ENCODE measurements around the gene TOR4A.
A peak's percentile ranks its signal among the peaks of the same experiment; 100 is the strongest.

The TOR4A gene

DNA sequence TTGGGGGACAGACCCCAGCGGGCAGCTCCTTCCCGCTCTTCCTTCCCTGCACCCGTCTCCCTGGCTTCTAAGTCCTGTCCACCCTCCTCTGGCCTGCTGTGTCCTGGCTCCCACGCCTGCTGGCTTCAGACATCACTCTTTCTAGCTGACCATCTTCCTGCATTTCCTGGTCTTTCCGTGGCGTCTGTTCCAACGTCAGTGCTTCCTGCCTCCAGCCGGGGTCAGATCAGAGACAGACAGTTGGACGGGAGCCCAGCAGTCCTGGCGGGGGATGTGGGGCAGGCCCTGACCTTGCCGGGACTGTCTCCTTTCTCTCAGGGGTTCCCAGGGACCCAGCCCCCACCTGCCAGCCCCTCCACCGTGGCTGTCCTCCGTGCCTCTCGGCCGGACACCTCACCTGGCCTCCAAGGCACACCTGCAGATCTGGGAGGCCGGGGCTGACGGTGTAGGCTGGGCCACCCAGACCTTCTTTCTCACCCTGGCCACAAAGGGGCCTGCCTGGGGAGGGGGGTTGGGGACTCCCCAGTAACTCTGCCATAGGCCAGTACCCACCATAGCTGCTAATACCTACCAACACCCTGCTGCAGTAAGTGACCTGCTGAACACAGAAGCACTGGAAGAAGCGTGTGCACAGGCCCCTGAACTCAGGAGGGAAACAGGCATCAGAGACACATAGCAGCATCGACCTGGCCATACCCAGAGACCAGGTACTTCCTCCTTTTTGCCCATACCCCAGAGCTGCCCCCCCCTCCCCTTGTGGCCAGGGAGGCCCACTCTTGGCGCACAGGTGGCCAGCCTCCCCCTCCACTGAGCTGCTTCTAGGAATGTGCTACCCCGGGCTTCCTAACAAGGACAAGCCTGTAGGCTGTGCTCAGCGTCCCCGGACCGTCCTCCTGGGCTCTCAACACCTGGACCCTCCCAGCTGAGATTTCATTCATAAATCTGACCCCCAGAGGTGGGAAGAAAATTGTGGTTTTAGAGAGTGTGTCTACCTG is 19.4 kb downstream of the TOR4A start:
- DNase-seq: no peak

DNA sequence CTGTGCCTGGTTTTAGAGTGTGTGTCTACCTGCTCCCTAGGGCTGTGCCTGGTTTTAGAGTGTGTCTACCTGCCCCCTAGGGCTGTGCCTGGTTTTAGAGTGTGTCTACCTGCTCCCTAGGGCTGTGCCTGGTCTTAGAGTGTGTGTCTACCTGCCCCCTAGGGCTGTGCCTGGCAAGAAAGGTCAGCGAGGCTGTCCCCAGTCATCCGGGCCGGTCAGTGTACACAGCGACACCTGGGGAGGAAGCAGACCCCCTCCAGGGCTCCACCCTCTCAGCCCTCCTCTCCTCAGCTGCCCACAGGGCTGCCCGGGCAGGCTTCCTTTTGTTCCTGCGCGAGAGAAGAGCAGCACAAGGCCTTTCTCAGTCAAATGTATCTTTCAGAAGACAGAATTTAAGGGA is 20.4 kb downstream of the TOR4A start:
- DNase-seq: no peak

DNA sequence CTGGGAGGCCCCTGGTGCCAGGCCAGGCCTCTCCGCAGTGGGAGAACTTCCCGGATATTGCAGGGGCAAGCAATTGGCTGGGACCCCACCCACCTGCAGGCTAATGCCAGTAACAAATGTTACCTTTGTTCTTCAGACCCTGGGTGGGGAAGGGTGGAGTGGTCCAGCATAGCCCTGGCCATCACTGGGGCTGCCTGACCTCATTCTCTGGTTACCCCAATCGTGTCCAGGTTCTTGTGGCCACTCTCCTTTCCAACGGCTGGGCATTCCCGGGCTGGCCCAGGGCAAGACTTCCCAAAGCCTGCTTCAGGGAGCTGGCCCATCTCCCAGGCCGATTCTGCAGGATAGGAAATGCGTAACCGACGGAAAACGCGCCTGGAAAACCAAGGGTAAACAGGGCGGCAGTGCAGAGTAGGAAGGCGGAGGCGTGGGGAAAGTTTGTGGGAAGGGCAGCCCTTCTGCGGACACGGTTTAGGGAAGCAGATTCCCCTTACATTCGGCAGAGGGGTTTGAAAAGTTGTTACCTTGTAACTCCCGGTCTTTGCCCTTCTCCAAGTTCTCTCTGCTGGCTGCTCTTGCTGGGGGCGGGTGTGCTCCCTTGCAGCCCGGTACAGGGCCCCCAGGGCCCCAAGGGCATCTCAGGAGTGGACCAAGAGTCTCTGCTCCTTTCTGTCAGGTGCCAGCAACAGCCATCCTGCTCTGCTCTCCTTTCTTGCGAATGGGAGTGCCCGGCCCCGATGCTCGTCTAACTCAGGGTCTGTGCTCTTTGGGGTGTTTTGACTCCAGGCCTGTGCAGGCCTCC is 21.1 kb downstream of the TOR4A start:
- no peak for DNase-seq

DNA sequence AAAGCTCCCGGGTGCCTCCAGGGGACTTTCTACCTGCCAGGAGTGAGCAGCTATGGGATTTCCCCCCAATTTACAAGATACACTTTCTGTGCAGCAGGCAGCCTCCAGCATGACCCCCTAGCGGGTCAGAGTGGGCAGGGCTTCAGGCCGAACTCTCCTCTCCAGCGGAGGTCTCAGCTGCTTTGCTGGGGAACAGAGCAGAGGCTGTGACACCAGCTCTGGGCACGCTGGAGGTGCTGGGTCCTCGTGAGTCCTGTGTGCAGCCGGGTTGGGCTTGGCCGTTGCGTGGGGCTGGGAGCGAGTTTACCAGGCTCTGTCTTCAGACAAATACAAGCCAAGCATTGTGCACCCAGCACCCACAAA is 21.7 kb downstream of the TOR4A start:
- DNase-seq: no peak

DNA sequence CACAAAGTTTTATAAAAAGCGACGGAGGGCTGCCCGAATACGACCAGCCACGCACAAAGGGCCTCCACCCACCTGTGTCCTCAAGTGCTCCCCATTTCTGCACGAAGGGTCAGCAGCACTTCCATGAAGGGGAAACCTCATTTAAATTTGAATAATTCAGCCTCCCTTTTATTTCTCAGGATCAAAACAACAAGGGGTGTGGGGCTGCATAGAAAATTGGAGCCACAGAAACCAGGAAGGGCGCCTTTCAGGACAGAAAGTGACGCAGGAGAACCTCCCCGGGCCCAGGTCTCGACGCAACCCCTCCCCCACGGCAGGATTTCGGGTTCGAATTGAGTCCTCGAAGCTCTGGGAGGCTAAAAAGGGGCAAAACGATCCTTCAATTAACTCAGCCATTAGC is 22.4 kb downstream of the TOR4A start:
- DNase-seq: no peak

DNA sequence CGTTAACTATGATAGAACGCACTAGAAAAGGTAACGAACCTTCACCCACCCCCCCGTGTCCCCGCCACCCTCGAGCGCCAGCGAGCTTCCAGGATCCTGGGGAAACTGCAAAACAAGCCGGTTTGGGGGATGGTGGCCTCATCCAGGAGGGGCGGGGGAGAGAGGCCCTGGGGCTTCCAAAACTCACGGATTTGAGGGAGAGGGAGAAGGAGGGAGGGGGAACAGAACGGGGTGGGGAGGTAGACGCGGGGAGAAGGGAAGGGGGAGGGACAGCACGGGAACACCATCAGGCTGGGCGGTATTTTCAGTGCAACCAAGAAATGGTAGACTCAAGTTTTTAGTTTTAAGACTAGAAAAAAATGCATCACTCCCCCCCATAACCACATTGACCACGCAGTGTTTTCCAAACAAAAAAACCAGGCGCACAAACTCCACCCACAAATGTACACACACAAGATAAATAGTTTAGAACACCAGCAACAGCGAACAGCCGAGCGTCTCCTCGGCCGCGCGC is 23.1 kb downstream of the TOR4A start:
- DNase-seq: no peak

DNA sequence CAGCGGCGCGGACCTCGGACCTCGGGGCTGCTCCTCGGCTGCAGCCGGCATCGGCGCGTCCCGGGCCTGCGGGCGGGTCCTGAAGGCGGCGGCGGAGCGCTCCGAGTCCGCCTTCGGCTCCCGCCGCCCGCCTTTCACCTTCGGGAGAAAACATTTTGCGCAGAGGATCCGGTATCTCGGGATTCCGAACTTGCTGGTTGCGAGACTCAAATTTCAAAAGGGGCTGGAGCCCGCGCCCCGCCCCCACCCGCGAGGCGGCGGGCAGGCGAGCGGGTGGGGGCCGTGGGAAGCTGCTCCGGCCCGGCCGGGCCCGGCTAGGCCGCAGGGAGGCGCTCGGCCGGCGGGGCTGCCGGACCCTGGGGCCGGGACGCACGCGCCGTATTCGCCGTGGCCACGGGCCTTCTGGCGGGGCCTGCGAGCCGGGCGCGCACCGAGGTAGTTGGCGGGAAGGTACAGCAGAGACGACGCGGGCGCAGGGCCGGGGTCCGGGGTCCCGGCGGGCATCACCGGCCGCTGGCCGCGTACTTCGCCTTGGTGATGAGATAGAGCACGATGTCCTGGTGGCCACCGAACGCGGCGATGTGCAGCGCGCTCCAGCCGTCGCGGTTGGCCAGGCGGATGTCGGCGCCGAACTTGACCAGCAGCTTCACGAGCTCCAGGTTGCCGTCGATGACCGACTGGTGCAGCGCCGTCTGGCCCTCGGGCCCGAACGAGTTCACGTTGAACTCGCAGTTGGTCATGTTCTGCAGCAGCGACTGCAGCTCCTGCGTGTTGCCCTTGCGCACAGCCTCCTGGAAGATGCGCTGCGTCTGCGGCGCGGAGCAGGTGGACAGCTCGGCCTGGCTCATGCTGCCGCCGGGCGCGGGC is 23.8 kb downstream of the TOR4A start:
- no peak for DNase-seq

DNA sequence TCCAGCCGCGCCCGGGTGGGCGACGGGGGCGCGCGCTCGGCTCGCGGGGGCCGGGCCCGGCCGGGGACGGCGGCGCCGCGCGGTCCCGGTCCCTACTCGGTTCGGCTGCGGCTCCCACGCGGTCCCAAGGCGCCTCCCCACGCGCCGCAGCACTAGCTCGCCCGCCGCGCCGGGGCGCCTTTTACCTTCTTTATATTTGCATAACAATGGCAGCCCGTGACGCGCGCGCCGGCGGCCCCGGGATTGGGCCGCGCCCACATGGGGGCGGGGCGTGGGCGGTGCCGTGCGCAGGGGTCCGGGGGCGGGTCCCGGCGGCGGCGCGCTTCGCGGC is 24.6 kb downstream of the TOR4A start, which contains the start of gene NRARP:
Gene NRARP (minus strand): TSS at position 154 of the 331 bp plus-strand sequence. CDS start 343 bp downstream, outside the sequence.
- peak; percentile 83 for DNase-seq

DNA sequence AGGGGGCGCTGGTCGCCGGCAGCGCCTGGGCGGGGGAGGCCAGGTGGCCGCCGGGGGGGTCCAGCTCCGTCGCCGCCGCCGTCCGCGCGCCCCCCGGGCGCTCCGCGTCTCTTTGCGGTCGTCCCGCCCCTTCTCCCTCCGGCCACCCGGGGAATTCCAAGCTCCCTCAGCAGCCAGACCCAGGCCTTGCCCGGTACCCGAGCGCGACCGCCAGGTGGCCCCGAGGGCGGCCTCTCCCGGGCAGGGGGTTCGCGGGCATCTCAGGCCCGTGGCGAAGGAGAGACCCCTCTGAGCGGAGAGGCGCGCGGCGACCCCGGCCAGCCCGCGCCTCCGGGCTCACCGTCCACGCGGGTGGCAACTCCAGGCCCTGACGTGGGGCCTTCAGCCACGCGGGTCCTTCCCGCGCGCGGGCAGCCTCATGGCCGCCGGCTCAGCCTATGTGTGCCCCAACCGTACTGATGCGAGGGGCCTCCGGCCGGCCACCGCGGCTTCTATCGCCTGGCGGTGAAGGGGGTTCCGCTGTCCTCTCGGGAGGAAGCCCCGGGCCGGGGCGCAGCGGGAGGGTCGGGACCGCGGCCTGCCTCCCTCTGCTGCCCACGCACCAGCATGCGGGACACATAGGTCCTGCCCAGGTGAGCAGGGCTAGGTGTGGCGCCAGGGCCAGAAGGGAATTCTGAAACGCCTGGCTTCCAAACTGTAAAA is 25.1 kb downstream of the TOR4A start:
- DNase-seq: no peak

DNA sequence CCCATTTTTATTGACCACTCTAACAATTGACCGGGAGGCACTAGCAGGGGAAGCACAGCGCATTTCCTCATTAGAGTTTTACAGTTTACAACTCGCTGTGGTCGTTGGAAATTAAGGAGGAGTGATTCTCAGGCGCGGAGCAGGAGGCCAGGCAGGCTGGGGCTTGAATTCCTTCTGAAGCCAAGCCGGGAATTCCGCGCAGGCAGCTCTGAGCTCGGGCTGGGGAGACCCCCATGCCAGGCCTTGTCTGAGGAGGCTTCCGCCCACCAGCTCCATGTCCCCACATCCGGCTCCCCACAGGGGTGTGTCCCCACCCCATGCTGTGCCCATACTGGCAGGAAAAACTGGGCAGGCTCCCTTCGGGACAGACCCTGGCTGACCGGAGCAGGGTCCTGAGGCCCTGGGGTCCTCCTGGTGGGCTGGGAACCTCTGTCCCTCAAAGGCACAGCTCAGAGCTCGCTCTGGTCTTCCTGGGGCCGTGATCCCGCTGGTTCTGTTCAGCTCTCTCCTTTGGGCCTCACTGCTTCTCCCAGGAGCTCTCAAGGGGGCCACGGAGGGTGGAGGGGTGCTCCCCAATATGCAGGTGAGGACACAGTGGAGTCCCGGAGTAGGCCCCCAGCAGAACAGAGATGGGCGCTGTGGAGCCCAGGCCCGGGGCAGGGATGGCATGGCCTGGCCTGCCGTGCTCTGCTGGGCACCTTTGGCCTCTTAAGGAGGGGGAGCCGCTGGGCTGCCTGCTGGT is 25.8 kb downstream of the TOR4A start:
- DNase-seq: no peak

DNA sequence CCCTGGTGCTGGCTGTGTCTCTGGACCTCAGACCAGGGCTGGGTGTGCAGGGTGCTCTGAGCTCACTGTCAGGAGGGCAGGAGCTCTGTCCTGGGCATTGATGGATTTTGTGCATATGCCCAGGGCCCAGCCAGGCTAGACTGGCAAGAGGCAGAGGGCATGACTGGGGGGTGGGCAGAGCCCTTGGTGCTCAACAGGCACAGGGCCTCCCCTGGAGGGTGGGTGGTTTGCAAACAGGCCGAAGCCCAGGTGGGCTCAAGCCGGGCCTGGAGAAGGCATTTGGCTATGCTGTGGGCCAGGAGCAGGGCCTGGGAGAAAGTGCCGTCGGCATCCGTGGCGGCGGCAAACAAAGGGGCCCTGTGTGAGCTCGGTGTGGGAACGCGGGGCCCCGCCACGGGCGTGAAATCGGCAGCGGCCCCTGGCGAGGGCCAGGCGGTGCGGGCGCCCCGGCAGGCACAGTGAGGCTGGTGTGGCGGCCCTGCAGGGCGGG is 26.4 kb downstream of the TOR4A start:
- no peak for DNase-seq

DNA sequence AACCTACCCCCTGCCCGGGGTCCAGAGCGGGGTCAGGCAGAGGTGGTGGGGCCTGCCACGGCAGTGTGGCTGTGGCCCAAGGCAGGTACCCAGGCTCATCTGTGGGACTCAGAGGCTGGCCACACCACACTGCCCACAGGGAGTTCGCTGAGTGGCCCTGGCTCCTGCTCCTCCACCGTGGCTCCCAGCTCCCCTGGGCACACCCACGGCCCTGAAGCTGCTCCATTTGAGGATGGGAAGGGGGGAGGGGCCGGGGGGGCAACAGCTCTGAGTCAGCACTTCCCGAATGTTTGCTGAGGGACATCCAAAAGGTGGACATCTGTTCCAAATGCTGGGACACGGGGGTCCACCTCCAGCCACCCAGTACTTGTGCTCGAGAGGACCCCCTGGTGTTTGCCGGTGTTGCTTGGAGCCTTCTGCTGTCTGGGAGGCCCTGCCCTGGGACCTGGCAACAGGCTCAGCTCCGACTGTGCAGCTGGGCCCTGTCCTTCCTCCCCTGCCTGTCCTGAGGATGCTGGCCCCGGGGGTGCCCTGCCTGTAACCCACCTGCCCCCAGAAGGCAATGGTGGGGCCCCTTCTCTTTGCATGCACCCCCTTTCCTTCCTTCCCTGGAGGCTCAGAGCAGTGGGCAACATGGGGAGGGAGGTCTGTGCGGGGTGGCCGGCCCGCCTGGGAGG is 27.0 kb downstream of the TOR4A start:
- no peak for DNase-seq

DNA sequence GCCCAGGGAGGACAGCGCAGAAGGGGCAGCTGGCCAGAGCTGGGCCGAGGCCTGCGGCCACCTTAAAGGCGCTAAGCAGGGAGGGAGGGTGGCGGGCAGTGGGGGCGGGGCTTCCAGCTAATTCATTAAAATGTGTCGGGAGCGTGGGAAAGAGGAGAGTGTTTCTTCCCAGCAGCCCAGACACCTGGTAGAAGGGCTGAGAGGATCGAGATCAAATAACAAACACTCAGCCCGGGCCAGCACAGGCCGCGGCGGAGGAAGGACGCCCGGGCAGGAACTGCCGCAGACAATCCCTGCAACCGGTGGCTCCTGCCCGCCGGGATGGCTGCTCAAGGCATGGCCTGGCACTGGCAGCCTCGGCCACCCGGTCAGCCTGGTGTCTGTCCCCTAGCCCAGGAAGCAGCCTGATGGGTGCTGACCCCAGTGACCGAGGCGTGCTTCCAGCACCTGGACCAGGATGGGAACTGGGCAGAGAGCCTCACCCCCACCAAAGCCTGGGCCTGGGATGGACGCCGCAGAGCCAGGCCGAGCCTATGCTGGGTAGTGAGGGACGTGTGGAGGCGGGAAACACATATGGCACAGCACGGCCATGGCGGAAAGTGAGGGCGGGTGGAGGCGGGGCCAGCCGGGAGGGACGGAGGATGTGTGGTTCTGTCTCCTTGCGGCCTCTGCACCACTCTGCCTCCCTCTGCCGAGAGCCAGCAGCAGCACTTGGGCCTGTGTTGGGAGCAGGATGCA is 27.7 kb downstream of the TOR4A start:
- DNase-seq: peak; percentile 72

DNA sequence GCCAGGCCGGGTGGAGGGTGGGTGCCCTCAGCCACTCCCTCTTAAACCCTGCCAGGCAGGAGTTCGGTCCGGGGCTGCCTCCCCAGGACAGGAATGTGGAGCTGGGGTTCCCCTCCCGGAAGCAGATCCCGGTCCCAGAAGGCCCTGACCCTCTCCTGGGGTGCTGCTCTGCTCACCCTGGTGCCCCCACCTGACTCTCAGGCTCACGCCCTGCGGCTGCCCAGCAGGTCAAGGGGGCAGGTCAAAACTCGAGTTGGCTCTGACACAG is 28.2 kb downstream of the TOR4A start:
- DNase-seq: no peak

DNA sequence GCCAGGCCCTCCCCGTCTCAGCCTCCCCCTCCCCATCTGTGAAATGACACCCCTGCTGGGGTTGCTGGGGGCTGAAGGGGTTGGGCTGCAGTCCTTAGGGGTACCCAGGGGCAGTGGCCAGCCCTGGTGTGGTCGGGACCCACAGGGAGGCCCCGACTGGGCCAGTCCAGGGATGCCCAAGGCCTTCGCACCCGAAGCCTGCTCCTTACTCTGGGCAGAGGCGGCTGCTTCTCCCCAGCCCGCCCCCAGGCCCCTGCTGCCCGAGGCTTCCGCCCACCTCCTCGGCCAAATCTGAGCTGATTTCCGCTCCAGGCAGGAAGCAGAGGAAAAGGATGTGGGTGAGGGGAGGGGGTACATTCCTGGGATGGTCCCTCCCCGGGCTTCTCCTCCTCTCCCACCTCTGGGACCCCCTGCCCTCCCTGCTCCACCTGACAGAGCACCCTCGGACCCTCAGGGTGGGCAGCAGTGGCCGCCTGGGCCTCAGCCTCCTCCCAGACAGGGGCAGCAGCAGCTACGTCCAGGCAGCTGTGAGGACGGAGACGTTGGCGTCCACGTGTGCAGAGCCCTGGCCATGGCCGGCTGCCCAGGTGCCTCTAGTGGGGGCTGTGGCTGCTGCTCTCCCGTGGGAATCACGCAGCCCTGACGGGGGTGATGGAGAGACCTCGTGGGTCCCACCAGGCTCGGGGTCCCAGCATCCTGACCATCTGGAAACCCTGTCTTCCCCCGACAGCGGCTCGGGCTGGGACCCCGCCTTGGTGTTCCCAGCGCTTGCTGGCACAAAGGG is 28.7 kb downstream of the TOR4A start:
- DNase-seq: no peak

DNA sequence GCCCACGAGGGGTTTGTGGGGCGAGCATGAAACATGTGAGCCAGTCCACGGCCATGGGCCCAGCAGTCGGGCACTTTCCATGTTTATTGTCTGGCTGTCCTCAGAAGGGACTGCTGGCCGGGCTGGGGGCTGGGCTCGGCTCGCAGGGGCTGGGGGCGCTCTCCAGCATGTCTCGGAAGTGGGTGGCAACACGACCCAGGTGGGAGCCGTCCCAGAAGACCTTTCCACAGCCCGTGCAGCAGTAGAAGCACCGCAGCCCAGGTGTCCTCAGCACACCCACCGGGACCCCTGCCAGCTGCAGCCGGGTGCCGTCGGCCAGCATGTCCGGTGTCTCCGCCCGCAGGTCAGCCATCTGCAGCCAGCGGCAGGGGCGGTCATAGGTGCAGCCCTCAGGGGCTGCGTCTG is 29.3 kb downstream of the TOR4A start:
- DNase-seq: no peak

DNA sequence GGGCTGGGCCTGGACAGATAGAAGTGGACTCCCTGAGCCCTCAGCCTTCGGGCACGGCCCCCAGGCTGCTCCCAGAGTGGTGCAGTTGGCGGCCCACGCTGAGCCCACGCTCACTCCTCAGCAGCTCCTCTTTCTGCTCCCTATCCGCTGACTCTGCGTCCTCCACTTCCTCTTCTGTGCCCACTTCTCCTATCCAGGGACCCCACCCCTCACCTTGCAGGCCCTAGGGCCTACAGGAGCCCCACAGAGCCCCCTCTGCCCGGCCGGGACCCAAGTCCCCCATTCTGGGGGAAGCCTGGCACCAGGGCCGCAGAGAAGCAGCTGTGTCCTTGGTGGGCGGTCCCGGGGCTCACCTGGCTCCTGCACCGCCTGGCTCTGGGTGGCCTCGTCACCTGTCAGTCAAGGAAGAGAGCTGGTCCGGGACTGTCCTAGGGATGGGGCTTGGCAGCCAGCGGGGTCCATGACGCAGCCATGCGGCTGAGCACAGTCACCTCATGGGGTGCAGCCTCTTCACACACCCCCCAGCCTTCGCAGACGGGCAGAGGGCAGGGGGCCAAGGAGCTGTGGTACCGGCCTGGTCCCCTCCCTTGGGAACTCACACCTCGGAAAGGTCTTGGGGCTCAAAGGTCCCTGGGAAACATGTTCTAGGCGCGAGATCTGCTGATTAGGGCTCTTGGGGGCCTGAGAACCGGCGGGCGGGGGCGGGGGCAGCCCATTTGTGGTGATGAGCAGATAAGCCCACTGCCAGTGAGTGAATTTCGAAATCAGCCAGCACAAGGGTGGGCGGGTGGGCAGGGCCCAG is 29.9 kb downstream of the TOR4A start:
- DNase-seq: no peak

DNA sequence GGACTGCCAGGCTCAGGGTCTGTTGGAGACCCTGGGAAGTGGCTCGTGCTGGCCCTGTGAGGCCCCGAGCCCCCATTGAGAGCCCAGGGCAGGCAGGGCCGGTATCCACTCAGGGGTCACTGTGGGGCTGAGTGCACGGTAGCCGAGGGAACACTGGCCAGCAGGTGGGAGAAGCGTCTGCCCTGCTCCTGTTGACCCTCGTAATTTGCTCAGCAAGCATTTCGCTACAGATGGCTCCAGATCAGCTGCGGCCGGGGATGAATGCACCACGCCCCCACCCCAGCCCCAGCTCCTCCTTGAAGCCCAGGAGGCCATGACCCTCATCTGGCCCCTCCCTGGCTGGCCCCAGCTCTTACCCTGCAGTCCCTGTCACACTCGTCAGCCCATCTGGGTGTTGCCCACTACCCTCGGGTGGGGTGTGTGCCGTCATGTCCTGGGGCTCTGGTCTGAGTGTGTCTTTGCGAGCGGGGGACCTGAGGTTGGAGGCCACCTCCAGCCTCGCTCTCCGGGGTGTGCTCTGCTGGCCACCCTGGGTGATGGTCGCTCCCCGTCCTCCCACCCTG is 30.6 kb downstream of the TOR4A start:
- no peak for DNase-seq
